ENCODE results near the gene BOD1.

The BOD1 gene

DNA sequence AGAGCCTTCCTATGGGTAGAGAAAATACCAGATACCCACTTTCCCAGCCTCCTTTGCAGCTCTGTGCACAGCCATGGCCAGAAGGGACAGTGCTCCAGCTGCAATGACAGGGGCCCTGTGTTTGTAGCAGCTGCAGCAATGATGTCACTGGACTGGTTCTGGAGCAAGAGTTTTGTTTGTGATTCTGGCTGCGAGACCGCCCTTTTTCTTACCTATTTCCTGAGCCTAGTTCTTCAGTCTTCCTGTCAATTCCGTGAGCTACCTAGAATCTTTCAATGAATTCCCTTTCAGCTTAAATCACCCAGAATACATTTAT lies 10.0 kb upstream of the BOD1 start:
- H3K27me3 ChIP-seq: no peaks in the 10 kb centered on the region
- no peaks in the 10 kb centered on the region for H3K9me3 ChIP-seq
- H3K4me1 ChIP-seq (ENCODE audit: control insufficient read depth in 1 of 2, insufficient read depth in 1 of 2, low read depth in 1 of 2, low read length in 1 of 2): no peaks in the 10 kb centered on the region
- H3K4me3 ChIP-seq (ENCODE audit: low read depth in 1 of 2, low read length in 1 of 2): no peak overlapping the region
- no peak overlapping the region for H3K27ac ChIP-seq
- TF ChIP-seq, protein P1, sequence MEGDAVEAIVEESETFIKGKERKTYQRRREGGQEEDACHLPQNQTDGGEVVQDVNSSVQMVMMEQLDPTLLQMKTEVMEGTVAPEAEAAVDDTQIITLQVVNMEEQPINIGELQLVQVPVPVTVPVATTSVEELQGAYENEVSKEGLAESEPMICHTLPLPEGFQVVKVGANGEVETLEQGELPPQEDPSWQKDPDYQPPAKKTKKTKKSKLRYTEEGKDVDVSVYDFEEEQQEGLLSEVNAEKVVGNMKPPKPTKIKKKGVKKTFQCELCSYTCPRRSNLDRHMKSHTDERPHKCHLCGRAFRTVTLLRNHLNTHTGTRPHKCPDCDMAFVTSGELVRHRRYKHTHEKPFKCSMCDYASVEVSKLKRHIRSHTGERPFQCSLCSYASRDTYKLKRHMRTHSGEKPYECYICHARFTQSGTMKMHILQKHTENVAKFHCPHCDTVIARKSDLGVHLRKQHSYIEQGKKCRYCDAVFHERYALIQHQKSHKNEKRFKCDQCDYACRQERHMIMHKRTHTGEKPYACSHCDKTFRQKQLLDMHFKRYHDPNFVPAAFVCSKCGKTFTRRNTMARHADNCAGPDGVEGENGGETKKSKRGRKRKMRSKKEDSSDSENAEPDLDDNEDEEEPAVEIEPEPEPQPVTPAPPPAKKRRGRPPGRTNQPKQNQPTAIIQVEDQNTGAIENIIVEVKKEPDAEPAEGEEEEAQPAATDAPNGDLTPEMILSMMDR (IDR thresholded peaks at IDR 0.05): no peak
- H3K36me3 ChIP-seq: no peaks in the 10 kb centered on the region

DNA sequence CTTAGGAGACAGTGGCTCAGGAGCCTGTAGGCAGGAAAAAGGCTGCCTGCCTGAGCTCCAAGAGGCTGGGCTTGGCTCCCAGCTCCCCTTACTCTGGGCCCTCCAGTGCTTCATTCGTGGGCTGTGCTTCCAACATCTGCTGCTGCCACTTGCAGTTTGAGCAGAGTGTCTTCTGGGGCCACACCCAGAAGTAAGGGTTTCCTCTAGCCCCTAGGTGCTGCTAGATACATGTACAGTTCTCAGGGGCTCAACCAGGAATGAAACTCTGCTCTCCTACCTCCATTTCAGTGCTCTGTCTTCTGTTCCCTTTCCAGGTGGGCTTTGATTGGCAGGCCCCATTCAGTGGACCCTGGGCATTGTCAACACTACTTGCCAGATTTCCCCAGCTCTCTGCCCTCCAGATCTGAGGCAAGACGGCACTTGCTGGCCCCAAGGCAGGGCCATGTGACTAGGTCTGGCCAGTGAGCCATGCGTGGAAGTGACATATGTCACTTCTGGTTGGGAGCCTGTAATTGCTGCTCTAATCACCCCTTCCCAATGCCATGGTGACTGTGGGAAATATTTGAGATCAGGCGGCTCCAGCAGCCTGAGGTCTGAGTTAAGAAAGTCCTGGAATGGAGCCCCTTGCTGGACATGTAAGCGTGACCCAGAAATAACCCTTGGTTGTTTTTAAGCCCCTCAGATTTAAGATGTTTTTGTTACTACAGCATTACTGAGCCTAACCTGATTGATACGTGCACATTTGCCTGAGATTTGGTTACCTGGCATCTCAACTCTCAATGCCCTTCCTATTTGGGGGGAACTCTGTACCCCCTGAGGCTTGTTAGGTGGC lies 9.4 kb upstream of the BOD1 start:
- TF ChIP-seq, protein P1 (IDR thresholded peaks at IDR 0.05): no peak
- Histone ChIP-seq H3K4me3 (ENCODE audit: low read depth in 1 of 2, low read length in 1 of 2) (no peak overlapping the region), H3K36me3 (no peaks in the 10 kb centered on the region), H3K27me3 (no peaks in the 10 kb centered on the region), H3K27ac (no peak overlapping the region), H3K9me3 (no peaks in the 10 kb centered on the region), H3K4me1 (ENCODE audit: control insufficient read depth in 1 of 2, insufficient read depth in 1 of 2, low read depth in 1 of 2, low read length in 1 of 2) (no peaks in the 10 kb centered on the region)

DNA sequence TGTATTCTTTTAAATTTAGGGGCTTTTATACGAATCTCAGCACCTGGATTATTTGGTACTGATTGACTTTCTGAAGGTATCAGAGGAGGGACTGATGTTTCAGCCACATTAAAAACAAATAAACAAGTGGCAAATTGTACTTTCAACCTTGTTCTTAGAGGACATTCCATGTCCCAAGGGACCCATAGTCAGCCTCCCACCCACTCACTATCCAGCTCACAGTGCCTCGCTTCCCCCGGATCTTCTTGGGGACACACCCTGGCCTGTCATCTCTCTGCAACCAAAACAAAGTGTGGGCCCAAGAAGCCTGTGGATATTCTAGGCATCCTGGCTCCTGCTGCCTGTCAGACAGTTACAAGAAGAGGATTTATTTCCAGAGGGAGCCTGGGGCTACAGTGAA lies 8.8 kb upstream of the BOD1 start:
- Histone ChIP-seq H3K36me3 (no peaks in the 10 kb centered on the region), H3K27ac (no peak overlapping the region), H3K4me1 (ENCODE audit: control insufficient read depth in 1 of 2, insufficient read depth in 1 of 2, low read depth in 1 of 2, low read length in 1 of 2) (no peaks in the 10 kb centered on the region), H3K4me3 (ENCODE audit: low read depth in 1 of 2, low read length in 1 of 2) (no peak overlapping the region), H3K27me3 (no peaks in the 10 kb centered on the region), H3K9me3 (no peaks in the 10 kb centered on the region)
- TF ChIP-seq, protein P1 (IDR thresholded peaks at IDR 0.05): no peak

DNA sequence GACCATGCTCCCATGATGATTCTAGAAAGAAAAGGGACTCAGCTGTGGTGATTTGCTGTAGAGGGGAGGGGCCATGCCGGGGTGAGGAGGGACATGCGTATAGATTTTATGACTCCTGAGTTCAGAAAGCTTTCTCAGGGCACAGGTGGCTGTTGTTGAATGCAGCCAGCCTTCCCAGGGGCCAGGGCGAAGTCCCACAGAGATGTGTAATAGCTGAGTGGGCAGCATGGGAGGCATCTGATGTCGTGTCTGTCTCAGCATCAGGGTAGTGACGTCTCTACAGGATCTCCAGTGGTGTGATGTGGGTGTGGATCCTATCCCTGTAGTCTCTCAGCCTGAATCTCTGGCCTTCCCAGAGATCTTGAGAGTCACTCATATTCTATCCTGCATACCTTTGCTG lies 7.8 kb upstream of the BOD1 start:
- no peaks in the 10 kb centered on the region for H3K36me3 ChIP-seq
- TF ChIP-seq, protein P1 (IDR thresholded peaks at IDR 0.05): no peak
- no peaks in the 10 kb centered on the region for H3K4me1 ChIP-seq (ENCODE audit: control insufficient read depth in 1 of 2, insufficient read depth in 1 of 2, low read depth in 1 of 2, low read length in 1 of 2)
- H3K9me3 ChIP-seq: no peaks in the 10 kb centered on the region
- no peak overlapping the region for H3K27ac ChIP-seq
- no peaks in the 10 kb centered on the region for H3K27me3 ChIP-seq
- no peak overlapping the region for H3K4me3 ChIP-seq (ENCODE audit: low read depth in 1 of 2, low read length in 1 of 2)

DNA sequence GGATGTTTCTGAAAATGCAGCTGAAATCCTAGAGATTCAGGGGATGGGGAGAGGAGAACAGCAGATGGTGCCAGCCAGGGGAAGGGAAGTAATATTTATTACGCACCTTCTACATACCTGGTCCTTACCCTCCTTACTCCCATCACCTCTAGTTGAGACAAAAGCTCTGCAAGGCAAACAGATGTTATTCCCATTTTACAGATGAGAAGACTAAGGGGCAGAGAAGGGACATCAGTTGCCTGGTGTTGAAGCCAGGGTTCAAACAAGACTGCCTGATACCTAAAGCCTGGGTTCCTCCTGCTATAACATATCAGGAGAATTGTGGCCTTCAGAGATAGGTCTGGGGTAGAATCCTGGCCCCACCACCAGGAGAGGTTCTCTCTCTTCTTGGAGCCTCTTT lies 7.3 kb upstream of the BOD1 start:
- no peaks in the 10 kb centered on the region for H3K36me3 ChIP-seq
- no peaks in the 10 kb centered on the region for H3K9me3 ChIP-seq
- H3K27me3 ChIP-seq: no peaks in the 10 kb centered on the region
- H3K27ac ChIP-seq: no peak overlapping the region
- H3K4me3 ChIP-seq (ENCODE audit: low read depth in 1 of 2, low read length in 1 of 2): no peak overlapping the region
- TF ChIP-seq, protein P1 (IDR thresholded peaks at IDR 0.05): no peak
- no peaks in the 10 kb centered on the region for H3K4me1 ChIP-seq (ENCODE audit: control insufficient read depth in 1 of 2, insufficient read depth in 1 of 2, low read depth in 1 of 2, low read length in 1 of 2)
